Activated T-cell treated with anti-CD3 and anti-CD28 coated beads, Interleukin-2, amount 50 U/mL, for 4 hours (primary cell): ENCODE measurements around the gene MRPL27. TPM values are rescaled to one million over a fixed set of nuclear protein-coding genes. Genes with fewer than 3 reads are reported as not detected.

Source experiments
- ATAC-seq, 2 donors: fragments of 200-7000 bp; cut with Tn5 transposase; one replicate each; pipeline ENCODE4 v1.10.0; 2021
- DNase-seq: peaks from one replicate; pipeline ENCODE4 v3.0.0-alpha.2; 2020
- H3K27me3 Mint-ChIP-seq: one replicate; pipeline ENCODE4 v1.8.0; 2021; ENCODE audit warnings: low read depth, mixed read lengths
- H3K36me3 Mint-ChIP-seq: one replicate; pipeline ENCODE4 v1.8.0; 2022; ENCODE audit warnings: mixed read lengths; ENCODE audit not compliant: insufficient read depth
- H3K4me1 Mint-ChIP-seq: one replicate; pipeline ENCODE4 v1.8.0; 2021; ENCODE audit warnings: low read depth, mixed read lengths
- H3K4me3 Mint-ChIP-seq: one replicate; pipeline ENCODE4 v1.8.0; 2021; ENCODE audit warnings: mild to moderate bottlenecking, moderate library complexity, mixed read lengths
- H3K9me3 Mint-ChIP-seq: one replicate; pipeline ENCODE4 v1.8.0; 2021; ENCODE audit warnings: mixed read lengths
- total RNA-seq, 3 donors: library from RNA; stranded (reverse); gene quantifications; one replicate each; pipeline ENCODE4 v1.2.1, GENCODE V29; 2021

The MRPL27 gene
- total RNA-seq, 3 donors from 2014 or later, result 85.2 to 109 (median 102) TPM

DNA sequence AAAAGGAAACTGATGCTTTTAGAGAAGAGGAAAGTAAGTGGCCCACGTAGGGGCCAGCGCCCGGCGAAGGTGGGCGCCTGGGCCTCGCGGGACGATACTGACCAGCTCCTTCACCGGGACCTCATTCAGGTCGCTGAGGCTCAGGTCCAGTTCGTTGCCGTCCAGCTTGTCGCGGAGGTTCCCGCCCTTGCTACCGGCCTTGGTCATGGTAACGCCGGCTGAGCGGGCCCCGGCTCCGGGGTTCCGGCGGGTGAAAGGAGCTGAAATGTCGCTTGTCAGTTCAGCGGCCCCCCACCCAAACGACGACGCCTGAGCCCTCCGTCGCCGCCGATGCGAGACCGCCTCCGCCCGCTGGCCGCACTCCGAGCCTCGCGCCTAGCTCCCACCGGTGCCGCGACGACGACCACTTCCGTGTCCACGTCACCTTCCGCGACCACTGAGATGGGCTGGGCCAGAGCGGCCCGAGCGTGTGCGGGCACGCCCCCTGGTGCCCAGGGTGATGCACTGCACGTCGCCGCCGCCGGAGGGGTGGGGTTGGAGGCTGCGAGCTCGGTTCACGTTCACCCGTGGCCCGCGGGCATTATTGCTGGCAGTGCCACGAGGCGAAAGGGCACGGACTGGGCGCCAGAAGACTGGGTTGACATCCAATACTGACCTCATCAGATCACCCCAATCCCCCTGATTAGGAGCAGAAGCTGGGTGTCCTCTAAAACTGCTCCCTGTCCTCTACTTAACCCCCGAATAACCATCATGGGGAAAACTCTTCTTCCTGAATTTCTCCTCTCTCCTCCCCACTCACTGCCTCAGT is 24.3 kb upstream of the MRPL27 start, which contains the start of gene LRRC59:
TSS of gene LRRC59 (minus strand) at position 413 of the 808 bp plus-strand sequence. CDS start at position 207, 206 bp downstream.
- Mint-ChIP-seq H3K9me3 (no peaks in the 10 kb centered on the region), H3K4me1 (peaks cover 34% of the 10 kb centered on the region), H3K27me3 (peaks cover 2% of the 10 kb centered on the region), H3K4me3 (peak within 1 kb of the TSS; percentile 97), H3K36me3 (peaks cover 28% of the 10 kb centered on the region)
- ATAC-seq (peak; percentile 98), DNase-seq (peak; percentile 94)

- Mint-ChIP-seq H3K4me3 (peak overlapping the region; percentile 97), H3K36me3 (peaks cover 33% of the 10 kb centered on the region), H3K27me3 (no peaks in the 10 kb centered on the region), H3K9me3 (no peaks in the 10 kb centered on the region), H3K4me1 (peaks cover 34% of the 10 kb centered on the region)
- ATAC-seq (peak; percentile 57 to 62), DNase-seq (peak; percentile 13)
Measured at GRCh38 chr17:50396261-50397110, 23.5 kb upstream of the MRPL27 start.

- H3K27me3 Mint-ChIP-seq, result no peaks in the 10 kb centered on the region
- no peak for ATAC-seq
- DNase-seq, result no peak
- H3K9me3 Mint-ChIP-seq, result no peaks in the 10 kb centered on the region
- peaks cover 37% of the 10 kb centered on the region for H3K36me3 Mint-ChIP-seq
- peak overlapping the region; percentile 97 for H3K4me3 Mint-ChIP-seq
- H3K4me1 Mint-ChIP-seq, result peaks cover 34% of the 10 kb centered on the region
Measured at GRCh38 chr17:50394711-50395110, 21.7 kb upstream of the MRPL27 start.

DNA sequence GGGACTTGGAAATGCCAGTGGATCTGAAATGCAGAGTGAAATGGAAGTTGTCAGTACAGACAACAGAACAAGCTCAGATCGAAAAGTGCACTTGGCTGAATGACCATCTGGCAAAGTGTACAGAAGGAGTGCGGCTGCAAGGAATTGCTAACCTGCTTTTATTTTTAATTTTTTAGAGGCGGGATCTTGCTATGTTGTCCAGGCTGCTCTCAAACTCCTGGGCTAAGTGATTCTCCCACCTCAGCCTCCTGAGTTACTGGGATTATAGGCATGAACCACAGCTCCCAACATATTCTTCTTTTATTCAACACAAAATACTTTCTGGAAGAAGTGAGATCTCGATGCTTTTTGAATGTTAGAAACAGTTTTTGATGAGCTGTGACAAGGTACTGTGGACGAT is 20.7 kb upstream of the MRPL27 start:
- ATAC-seq, result no peak
- Mint-ChIP-seq H3K4me1 (peaks cover 34% of the 10 kb centered on the region), H3K9me3 (no peaks in the 10 kb centered on the region), H3K27me3 (no peaks in the 10 kb centered on the region), H3K4me3 (no peak overlapping the region), H3K36me3 (peaks cover 39% of the 10 kb centered on the region)
- no peak for DNase-seq

DNA sequence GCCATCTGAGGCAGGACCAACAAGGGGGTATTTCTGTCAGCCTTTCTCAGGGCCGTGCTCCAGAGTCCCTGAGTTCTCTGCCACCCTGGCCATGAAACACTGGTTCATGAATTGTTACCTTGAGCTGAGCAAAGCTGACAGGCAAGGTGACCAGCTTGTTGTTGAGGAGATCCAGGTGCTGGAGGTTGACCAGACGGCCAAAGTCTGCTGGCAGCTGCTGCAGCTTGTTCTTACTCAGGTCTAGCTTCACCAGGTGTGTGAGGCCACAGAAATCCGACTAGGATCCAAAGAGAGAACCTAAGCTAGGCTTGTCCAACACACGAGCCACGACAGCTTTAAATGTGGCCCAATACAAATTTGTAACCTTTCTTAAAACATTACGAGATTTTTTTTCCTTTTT is 19.6 kb upstream of the MRPL27 start:
- Mint-ChIP-seq H3K4me3 (no peak overlapping the region), H3K4me1 (peaks cover 32% of the 10 kb centered on the region), H3K9me3 (no peaks in the 10 kb centered on the region), H3K27me3 (no peaks in the 10 kb centered on the region), H3K36me3 (peaks cover 50% of the 10 kb centered on the region)
- ATAC-seq (no peak), DNase-seq (no peak)

DNA sequence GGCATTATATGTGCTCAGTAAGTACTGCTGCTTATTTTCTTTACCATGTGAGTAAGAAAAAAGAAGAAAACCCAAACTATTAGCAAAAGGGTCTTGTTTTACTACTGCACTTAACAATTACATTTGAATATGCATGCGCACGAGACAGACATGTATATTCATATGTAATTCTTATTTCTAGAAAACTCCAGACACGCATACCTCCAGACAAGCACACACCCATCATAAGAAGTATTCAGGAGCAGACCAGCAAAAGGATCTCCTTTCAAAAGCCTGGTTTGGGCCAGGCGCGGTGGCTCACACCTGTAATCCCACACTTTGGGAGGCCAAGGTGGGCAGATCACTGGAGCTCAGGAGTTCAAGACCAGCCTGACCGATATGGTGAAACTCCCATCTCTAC is 16.6 kb upstream of the MRPL27 start:
- Mint-ChIP-seq H3K4me3 (no peak overlapping the region), H3K36me3 (peaks cover 62% of the 10 kb centered on the region), H3K4me1 (peaks cover 10% of the 10 kb centered on the region), H3K27me3 (no peaks in the 10 kb centered on the region), H3K9me3 (no peaks in the 10 kb centered on the region)
- no peak for ATAC-seq
- DNase-seq, result no peak

GRCh38 chr17:50388728-50389127 is 15.7 kb upstream of the MRPL27 start:
- DNase-seq (no peak), ATAC-seq (no peak)
- H3K27me3 Mint-ChIP-seq, result no peaks in the 10 kb centered on the region
- peaks cover 6% of the 10 kb centered on the region for H3K4me1 Mint-ChIP-seq
- H3K9me3 Mint-ChIP-seq, result no peaks in the 10 kb centered on the region
- no peak overlapping the region for H3K4me3 Mint-ChIP-seq
- peaks cover 57% of the 10 kb centered on the region for H3K36me3 Mint-ChIP-seq

GRCh38 chr17:50386510-50386909 is 13.5 kb upstream of the MRPL27 start:
- no peaks in the 10 kb centered on the region for H3K4me1 Mint-ChIP-seq
- H3K36me3 Mint-ChIP-seq, result peaks cover 54% of the 10 kb centered on the region
- no peaks in the 10 kb centered on the region for H3K9me3 Mint-ChIP-seq
- no peak overlapping the region for H3K4me3 Mint-ChIP-seq
- DNase-seq (no peak), ATAC-seq (no peak)
- no peaks in the 10 kb centered on the region for H3K27me3 Mint-ChIP-seq

DNA sequence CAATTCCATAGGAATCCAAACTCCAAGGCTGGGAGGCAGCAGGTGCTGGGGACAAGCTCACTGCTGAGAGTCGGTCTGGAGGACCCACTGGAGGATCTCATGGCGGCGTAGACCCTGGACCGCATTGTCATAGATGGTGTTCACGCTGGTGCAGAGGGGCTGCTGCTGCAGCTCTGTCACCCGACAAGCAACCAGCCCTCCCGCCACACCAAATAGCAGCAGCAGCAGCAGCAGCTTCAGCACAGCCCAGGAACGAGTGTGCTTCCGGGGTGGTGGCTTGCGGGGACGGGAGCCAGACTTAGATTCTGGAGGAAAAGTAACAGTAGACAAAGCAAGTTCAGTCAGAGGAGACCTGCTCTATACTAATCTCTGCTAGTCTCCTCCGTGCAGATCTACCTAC is 9.9 kb upstream of the MRPL27 start:
- no peak for ATAC-seq
- H3K4me1 Mint-ChIP-seq, result no peaks in the 10 kb centered on the region
- no peak for DNase-seq
- H3K4me3 Mint-ChIP-seq, result no peak overlapping the region
- H3K9me3 Mint-ChIP-seq, result no peaks in the 10 kb centered on the region
- H3K27me3 Mint-ChIP-seq, result no peaks in the 10 kb centered on the region
- peaks cover 47% of the 10 kb centered on the region for H3K36me3 Mint-ChIP-seq

DNA sequence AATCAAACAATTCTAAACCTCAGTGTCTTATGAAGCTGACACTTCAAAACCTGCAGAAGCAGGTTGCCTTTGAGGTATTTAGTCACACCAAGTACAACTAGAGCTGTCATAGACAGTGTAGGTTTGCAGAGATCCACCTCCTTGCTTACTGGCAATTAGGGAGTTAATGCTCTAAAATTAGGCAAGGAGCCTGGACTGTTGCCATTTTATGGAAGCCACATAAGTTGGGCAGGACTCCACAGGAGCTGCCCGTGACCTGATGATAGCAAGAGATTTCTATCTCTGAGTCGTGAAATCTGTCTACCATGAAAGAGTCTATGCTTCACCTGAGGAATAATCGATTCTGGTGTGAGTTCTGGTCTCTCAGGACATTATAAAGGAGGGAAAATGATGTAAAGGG is 8.9 kb upstream of the MRPL27 start:
- Mint-ChIP-seq H3K4me1 (no peaks in the 10 kb centered on the region), H3K4me3 (no peak overlapping the region), H3K9me3 (no peaks in the 10 kb centered on the region), H3K36me3 (peaks cover 37% of the 10 kb centered on the region), H3K27me3 (no peaks in the 10 kb centered on the region)
- DNase-seq, result no peak
- no peak for ATAC-seq

DNA sequence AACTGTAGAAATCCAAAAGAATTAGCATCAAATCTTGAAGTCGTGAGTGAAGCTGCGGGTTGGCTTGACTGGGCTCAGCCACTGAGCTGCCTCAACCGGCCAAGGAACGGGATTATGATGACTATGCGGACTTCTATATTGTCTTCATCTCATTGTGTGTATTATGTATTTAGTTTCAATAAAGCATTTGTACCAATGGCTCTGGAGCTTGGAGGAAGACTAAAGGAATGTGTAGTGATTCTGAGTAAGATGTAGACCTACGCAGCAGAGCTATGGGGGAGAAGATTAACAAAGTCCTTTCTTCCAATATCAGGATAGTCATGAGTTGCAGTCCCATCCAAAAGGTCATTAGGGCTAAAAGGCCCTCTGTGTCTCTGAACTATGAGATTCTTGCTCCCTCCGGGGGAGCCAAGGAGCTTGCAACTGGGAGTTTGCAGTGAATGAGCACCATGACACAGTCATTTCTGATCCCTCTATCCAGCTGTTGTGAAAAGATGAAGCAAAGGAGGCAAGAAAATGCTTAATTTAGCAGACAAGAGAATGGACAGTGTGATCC is 8.4 kb upstream of the MRPL27 start:
- Mint-ChIP-seq H3K4me3 (no peak overlapping the region), H3K36me3 (peaks cover 32% of the 10 kb centered on the region), H3K9me3 (no peaks in the 10 kb centered on the region), H3K27me3 (no peaks in the 10 kb centered on the region), H3K4me1 (no peaks in the 10 kb centered on the region)
- ATAC-seq (no peak), DNase-seq (no peak)

GRCh38 chr17:50380369-50381259 is 7.6 kb upstream of the MRPL27 start:
- no peak for DNase-seq
- peak in 1 of 2 donors; percentile 29 for ATAC-seq
- no peak overlapping the region for H3K4me3 Mint-ChIP-seq
- no peaks in the 10 kb centered on the region for H3K4me1 Mint-ChIP-seq
- peaks cover 28% of the 10 kb centered on the region for H3K36me3 Mint-ChIP-seq
- H3K9me3 Mint-ChIP-seq, result no peaks in the 10 kb centered on the region
- no peaks in the 10 kb centered on the region for H3K27me3 Mint-ChIP-seq

DNA sequence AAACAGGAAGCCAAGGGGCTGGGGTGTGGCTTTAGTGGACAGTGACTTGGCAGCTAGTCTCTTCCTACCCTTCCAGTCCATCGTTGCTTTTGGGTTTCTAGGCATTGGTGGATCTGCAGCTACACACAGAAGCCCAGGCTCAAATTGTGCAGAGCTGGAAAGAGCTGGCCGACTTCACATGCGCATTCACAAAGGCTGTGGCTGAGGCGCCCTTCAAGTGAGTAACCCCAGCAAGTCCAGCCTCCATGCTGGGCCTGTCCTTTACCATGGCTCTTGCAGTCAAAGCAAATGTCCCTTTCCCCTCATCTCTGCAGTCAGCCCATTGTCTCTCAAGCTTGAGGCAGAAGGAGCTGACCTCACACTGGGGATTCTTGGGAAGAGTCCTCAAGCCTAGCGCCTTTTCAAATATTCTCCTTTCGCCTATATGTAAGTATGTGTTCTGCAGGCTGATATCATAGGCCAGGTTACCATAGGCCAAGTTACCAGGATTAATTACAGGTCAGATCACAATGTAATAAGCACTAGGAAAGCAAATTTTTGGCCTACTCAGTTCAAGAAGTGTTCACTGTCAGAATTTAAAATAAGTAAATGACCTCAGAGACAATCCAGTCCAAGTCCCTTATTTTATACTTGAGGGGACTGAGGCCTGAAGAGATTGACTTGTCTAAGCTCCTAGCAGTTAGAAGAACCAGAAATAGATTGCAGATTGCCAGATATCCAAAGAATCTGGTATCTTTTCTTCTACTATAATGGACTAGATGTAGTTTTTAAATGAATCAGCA is 6.6 kb upstream of the MRPL27 start:
- ATAC-seq (no peak), DNase-seq (no peak)
- peaks cover 21% of the 10 kb centered on the region for H3K36me3 Mint-ChIP-seq
- no peak overlapping the region for H3K4me3 Mint-ChIP-seq
- H3K9me3 Mint-ChIP-seq, result no peaks in the 10 kb centered on the region
- H3K27me3 Mint-ChIP-seq, result no peaks in the 10 kb centered on the region
- no peaks in the 10 kb centered on the region for H3K4me1 Mint-ChIP-seq
